GM21423 (cell line): ENCODE data around the gene TSEN15.
"Not testable (repeated sequence)": the region's sequence is repeated elsewhere in the genome, so short reads cannot be mapped to it uniquely, and the experiment has no call there.

ENCODE experiments used
- ATAC-seq: cut with Tn5 transposase; IDR thresholded peaks from one replicate; pipeline ENCODE4 v1.9.1; 2021; ENCODE audit warnings: mild to moderate bottlenecking, moderate library complexity; ENCODE audit not compliant: unreplicated experiment

TSEN15 gene

DNA sequence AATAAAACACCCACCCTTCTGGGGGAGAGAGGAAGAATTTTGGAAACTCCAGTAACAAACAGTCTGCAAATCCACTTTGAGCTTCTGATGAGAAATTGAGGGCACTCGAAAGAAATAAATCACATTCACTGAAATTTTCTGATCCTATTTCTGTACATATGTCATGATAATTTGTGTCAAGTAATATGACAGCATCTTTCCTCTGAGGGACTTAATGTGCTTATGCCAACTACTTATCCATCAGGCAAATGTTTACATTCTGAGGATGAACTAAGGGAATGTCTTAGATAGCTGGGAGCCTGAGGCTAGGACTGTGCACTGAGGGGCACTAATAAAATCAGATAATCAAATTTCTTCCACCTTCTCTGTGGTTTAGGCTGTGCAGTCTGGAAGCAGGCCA lies 44.5 kb downstream of the TSEN15 start:
- ATAC-seq = no peak

- not testable (repeated sequence) for ATAC-seq
These were observed 45.0 kb downstream of the TSEN15 start for GRCh38 chr1:184096580-184096979.

- no peak for ATAC-seq
These were observed 49.6 kb downstream of the TSEN15 start for GRCh38 chr1:184101141-184101540.

DNA sequence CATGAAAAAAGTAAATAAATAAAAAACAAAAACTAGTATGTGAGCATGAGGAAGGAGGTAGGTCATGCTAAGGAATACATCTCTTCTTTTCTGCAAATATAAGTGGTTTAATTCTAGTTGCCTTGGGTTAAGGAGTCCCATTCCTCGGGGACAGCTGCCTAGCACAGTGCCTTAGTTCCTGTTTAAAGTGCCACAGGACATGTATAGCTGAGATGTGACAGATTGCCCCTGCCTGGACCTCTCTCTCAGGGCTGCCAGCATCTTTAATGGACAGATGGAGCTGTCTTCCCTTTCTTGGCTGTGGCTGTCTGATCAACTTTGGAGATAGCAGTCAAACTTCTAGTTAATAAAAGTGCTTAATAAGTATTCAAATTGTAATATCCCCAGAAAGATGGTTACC lies 50.0 kb downstream of the TSEN15 start:
- ATAC-seq = no peak

- ATAC-seq = no peak
These were observed 59.0 kb downstream of the TSEN15 start for GRCh38 chr1:184110272-184111204.

- no peak for ATAC-seq
These were observed 60.8 kb downstream of the TSEN15 start for GRCh38 chr1:184112176-184112948.

- ATAC-seq = no peak
These were observed 61.7 kb downstream of the TSEN15 start for GRCh38 chr1:184113251-184113650.

DNA sequence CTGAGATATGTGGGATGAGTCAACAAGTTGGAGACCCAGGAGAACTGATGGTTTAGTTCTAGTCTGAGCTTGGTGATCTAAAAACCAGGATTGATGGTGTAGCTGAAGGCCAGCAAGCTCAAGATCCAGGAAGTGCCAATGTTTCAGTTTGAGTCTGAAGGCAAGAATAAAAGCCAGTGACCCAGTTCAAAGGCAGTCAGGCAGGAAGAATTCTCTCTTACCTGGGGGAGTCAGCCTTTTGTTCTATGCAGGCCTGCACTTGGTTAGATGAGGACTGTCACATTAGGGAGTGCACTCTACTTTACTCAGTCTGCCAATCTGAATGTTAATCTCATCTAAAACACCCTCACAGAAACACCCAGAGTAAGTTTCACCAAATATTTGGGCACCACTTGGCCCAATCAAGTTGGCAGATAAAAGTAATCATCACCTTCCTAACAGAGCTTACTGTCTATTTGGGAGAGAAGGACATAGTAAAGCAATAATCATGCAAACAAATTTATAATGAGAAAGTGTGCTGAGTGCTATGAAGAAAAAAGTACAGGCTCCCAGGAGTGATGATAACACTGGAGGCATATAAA lies 63.4 kb downstream of the TSEN15 start:
- ATAC-seq = no peak

- no peak for ATAC-seq
These were observed 64.8 kb downstream of the TSEN15 start for GRCh38 chr1:184116287-184116686.

GRCh38 chr1:184118046-184118445 lies 66.5 kb downstream of the TSEN15 start:
- ATAC-seq = no peak
